H1 (cell line): ENCODE data around the gene FAM163A. TPM values are rescaled to one million over a fixed set of nuclear protein-coding genes. Genes with fewer than 3 reads are reported as not detected.

Experiments
- CTCF ChIA-PET: fragments of 300-600 bp; sonication (Branson Sonifier 250); formaldehyde crosslinking; loops from one replicate; lab custom pipeline; 2021; ENCODE audit not compliant: partially characterized antibody; lab: Charles Lee
- POLR2A ChIA-PET: fragments of 300-600 bp; sonication (Branson Sonifier 250); formaldehyde crosslinking; loops from one replicate; lab custom pipeline; 2021; ENCODE audit warnings: inconsistent platforms; ENCODE audit not compliant: partially characterized antibody; lab: Charles Lee
- DNase-seq, 2 experiments: peaks; one replicate each; pipeline versions ENCODE4 v3.0.0 to v3.0.0-alpha.2; 2010 to 2022; ENCODE audit warnings: low spot score in 2 of 2, low read depth in 1 of 2, mixed read lengths in 1 of 2
- FAIRE-seq: peaks from 2 replicates; lab custom pipeline; 2011; peaks lifted over from hg19 to GRCh38; lab: Jason Lieb, UNC
- H2AFZ ChIP-seq: 2 replicates; pipeline ENCODE4 v1.8.1; 2012; ENCODE audit warnings: low read length, inconsistent platforms
- H2AK5ac ChIP-seq: 2 replicates; pipeline ENCODE4 v1.6.1; 2013; ENCODE audit warnings: low read depth, low read length
- H2BK120ac ChIP-seq: replicated peaks from 2 replicates; pipeline ENCODE3; 2013; ENCODE audit warnings: low read depth, low read length, inconsistent platforms
- H2BK12ac ChIP-seq: 2 replicates; pipeline ENCODE4 v1.6.1; 2013; ENCODE audit warnings: low read depth, low read length
- H2BK15ac ChIP-seq: 2 replicates; pipeline ENCODE4 v1.6.1; 2013; ENCODE audit warnings: low read length
- H2BK20ac ChIP-seq: 2 replicates; pipeline ENCODE4 v1.6.1; 2013; ENCODE audit warnings: low read length
- H2BK5ac ChIP-seq: 2 replicates; pipeline ENCODE4 v1.6.1; 2013; ENCODE audit warnings: low read depth, low read length
- H3K14ac ChIP-seq: 2 replicates; pipeline ENCODE4 v1.6.1; 2013; ENCODE audit warnings: inconsistent platforms; ENCODE audit not compliant: insufficient read length
- H3K18ac ChIP-seq: 2 replicates; pipeline ENCODE4 v1.6.1; 2013; ENCODE audit warnings: low read length; ENCODE audit errors: extremely low read depth
- H3K23ac ChIP-seq: 2 replicates; pipeline ENCODE4 v1.6.1; 2013; ENCODE audit warnings: inconsistent platforms; ENCODE audit not compliant: insufficient read length
- H3K23me2 ChIP-seq: 2 replicates; pipeline ENCODE4 v1.6.1; 2013; ENCODE audit warnings: low read depth, low read length
- H3K27ac ChIP-seq: 2 replicates; pipeline ENCODE4 v1.6.1; 2011; ENCODE audit warnings: low read depth, low read length, inconsistent platforms
- H3K27me3 ChIP-seq, 4 experiments: replicated peaks in 1 of 4; 1 replicate in 1 of 4; 2 replicates in 3 of 4; pipeline versions ENCODE4 v1.6.1 to v1.8.1; 2011 to 2013; ENCODE audit warnings: low read length in 3 of 4, mild to moderate bottlenecking in 3 of 4, inconsistent platforms in 2 of 4, mixed read lengths in 2 of 4, moderate library complexity in 1 of 4; ENCODE audit not compliant: control insufficient read depth in 3 of 4, insufficient read depth in 3 of 4; ENCODE audit errors: extremely low read depth in 1 of 4
- H3K36me3 ChIP-seq, 4 experiments: 2 replicates each; pipeline versions ENCODE4 v1.6.1 to v1.8.1; 2011 to 2013; ENCODE audit warnings: mild to moderate bottlenecking in 4 of 4, low read length in 3 of 4, moderate library complexity in 2 of 4, control low read depth in 1 of 4, inconsistent platforms in 1 of 4; ENCODE audit not compliant: insufficient read depth in 4 of 4, control insufficient read depth in 2 of 4
- H3K4ac ChIP-seq: replicated peaks from 2 replicates; pipeline ENCODE3; 2013; ENCODE audit warnings: low read length, low read depth, mixed read lengths, inconsistent platforms; ENCODE audit not compliant: insufficient read length
- H3K4me1 ChIP-seq, 4 experiments: replicated peaks in 1 of 4; 1 replicate in 1 of 4; 2 replicates in 3 of 4; pipeline versions ENCODE4 v1.6.1 to v1.8.1; 2011 to 2013; ENCODE audit warnings: low read length in 3 of 4, inconsistent platforms in 2 of 4, mixed read lengths in 1 of 4; ENCODE audit not compliant: insufficient read depth in 4 of 4, control insufficient read depth in 3 of 4
- H3K4me2 ChIP-seq, 2 experiments: 2 replicates each; pipeline versions ENCODE4 v1.6.1 to v1.8.1; 2011 to 2013; ENCODE audit warnings: low read depth in 2 of 2, low read length in 2 of 2, control low read depth in 1 of 2, inconsistent platforms in 1 of 2, mild to moderate bottlenecking in 1 of 2; ENCODE audit not compliant: insufficient read depth in 1 of 2
- H3K4me3 ChIP-seq, 4 experiments: fragments of 200-600, 300-600 bp in 1 of 4; sonication (generic), shearing (Covaris generic), sonication (Bioruptor Twin) in 1 of 4; 2 replicates each; pipeline versions ENCODE4 v1.5.1 to v1.8.1; 2011 to 2016; ENCODE audit warnings: low read length in 4 of 4, low read depth in 3 of 4, control low read depth in 2 of 4, inconsistent platforms in 2 of 4, mild to moderate bottlenecking in 2 of 4, mixed read lengths in 1 of 4, moderate library complexity in 1 of 4; ENCODE audit not compliant: insufficient read depth in 2 of 4; ENCODE audit errors: extremely low read depth in 1 of 4
- H3K56ac ChIP-seq: replicated peaks from 2 replicates; pipeline ENCODE3; 2013; ENCODE audit warnings: low read depth, mild to moderate bottlenecking, mixed read lengths, low read length, inconsistent platforms; ENCODE audit not compliant: insufficient read length
- H3K79me1 ChIP-seq: 2 replicates; pipeline ENCODE4 v1.6.1; 2013; ENCODE audit warnings: low read depth, low read length, control low read depth
- H3K79me2 ChIP-seq, 2 experiments: 2 replicates each; pipeline versions ENCODE4 v1.6.1 to v1.8.1; 2012 to 2013; ENCODE audit warnings: low read length in 2 of 2, mild to moderate bottlenecking in 2 of 2, inconsistent platforms in 1 of 2; ENCODE audit not compliant: insufficient read depth in 2 of 2, control insufficient read depth in 1 of 2
- H3K9ac ChIP-seq, 4 experiments: replicated peaks in 1 of 4; 1 replicate in 1 of 4; 2 replicates in 3 of 4; pipeline versions ENCODE4 v1.6.1 to v1.8.1; 2011 to 2013; ENCODE audit warnings: low read depth in 3 of 4, low read length in 3 of 4, control low read depth in 2 of 4, mild to moderate bottlenecking in 2 of 4, moderate library complexity in 2 of 4, inconsistent platforms in 1 of 4; ENCODE audit errors: extremely low read depth in 1 of 4
- H3K9me3 ChIP-seq, 2 experiments: 2 replicates each; pipeline versions ENCODE4 v1.6.1 to v1.8.1; 2012 to 2013; ENCODE audit warnings: mild to moderate bottlenecking in 2 of 2, moderate library complexity in 2 of 2, control low read depth in 1 of 2, inconsistent platforms in 1 of 2, low read depth in 1 of 2, low read length in 1 of 2, mixed read lengths in 1 of 2; ENCODE audit not compliant: insufficient read depth in 2 of 2
- H4K20me1 ChIP-seq, 2 experiments: replicated peaks in 1 of 2; 2 replicates each; pipeline versions ENCODE3 to v1.8.1; 2011 to 2013; ENCODE audit warnings: inconsistent platforms in 2 of 2, low read length in 2 of 2, mild to moderate bottlenecking in 1 of 2; ENCODE audit not compliant: insufficient read depth in 2 of 2, control insufficient read depth in 1 of 2
- H4K5ac ChIP-seq: 2 replicates; pipeline ENCODE4 v1.6.1; 2013; ENCODE audit warnings: low read length, low read depth, mixed read lengths, inconsistent platforms; ENCODE audit not compliant: insufficient read length
- H4K8ac ChIP-seq: 2 replicates; pipeline ENCODE4 v1.8.0; 2013; ENCODE audit warnings: mild to moderate bottlenecking, moderate library complexity, low read length, inconsistent platforms; ENCODE audit not compliant: insufficient read depth; ENCODE audit errors: extremely low read depth
- H4K91ac ChIP-seq: replicated peaks from 2 replicates; pipeline ENCODE3; 2013; ENCODE audit warnings: low read length, mixed read lengths, inconsistent platforms; ENCODE audit not compliant: insufficient read length
- CTBP2 ChIP-seq: IDR thresholded peaks from 2 replicates; pipeline ENCODE4 v1.7.0; 2011; ENCODE audit warnings: borderline replicate concordance, mild to moderate bottlenecking, moderate library complexity, mixed read lengths, low read length; ENCODE audit not compliant: insufficient read depth, insufficient read length
- WGBS, 2 experiments: shearing (Covaris generic) in 1 of 2; methylation state at CpG; one replicate each; pipeline versions ENCODE4 v1.1.6 to v1.1.7; 2013 to 2015; ENCODE audit warnings: low lambda C conversion rate in 2 of 2, mixed read lengths in 2 of 2, inconsistent platforms in 1 of 2, low coverage in 1 of 2, missing lambda C conversion rate in 1 of 2; ENCODE audit not compliant: insufficient replicate concordance in 2 of 2, insufficient coverage in 1 of 2, insufficient read length in 1 of 2; ENCODE audit errors: extremely low coverage in 1 of 2, missing lambda C conversion rate in 1 of 2; 5-methylcytosine and 5-hydroxymethylcytosine counted together
- polyA plus RNA-seq, 7 experiments: library from polyadenylated mRNA; depleted of rRNA in 3 of 7; stranded (reverse) in 5 of 7; unstranded in 2 of 7; fragments of >200 nt in 5 of 7; fragments of 200-250 nt in 2 of 7; gene quantifications; 1 replicate in 5 of 7; 2 replicates in 1 of 7; 4 replicates in 1 of 7; pipeline versions ENCODE4 v1.2.1 to v1.2.3, GENCODE V29; 2011 to 2013; ENCODE audit warnings: missing spikeins in 2 of 7, mixed read lengths in 2 of 7
- total RNA-seq: library from RNA; stranded (reverse); fragmentation: NEBNext Ultra II Directional; extraction: Animal tissue kit (Norgen Biotek cat#: 25700); gene quantifications from 2 replicates; pipeline ENCODE4 v1.2.1, GENCODE V29; 2021

FAM163A gene
- total and polyA plus RNA-seq, 2 of the 8 experiments (the other 6 are each of a cell fraction or from before 2014, with no cell fraction given): 0.13 to 0.18 TPM

DNA sequence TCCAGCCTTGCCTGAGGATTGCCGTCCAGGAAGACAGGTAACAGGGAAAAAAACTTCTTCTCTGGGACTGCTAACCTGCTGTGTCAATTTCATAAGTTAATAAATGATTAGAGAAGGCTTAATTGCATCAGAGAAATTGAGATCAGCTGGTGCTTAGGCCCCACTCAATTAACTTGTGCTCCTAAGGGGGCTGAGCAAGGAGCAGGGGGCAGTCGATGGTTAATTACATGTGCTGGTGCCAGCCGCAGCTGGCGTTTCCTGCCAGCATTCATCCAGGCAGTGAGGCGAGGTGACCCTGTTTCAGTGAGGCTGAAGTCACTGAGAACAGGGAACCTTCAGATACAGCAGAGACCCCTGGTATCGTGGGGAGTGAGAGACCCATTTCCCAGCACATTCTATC lies 60.0 kb downstream of the FAM163A start:
- Histone ChIP-seq H3K14ac (no peak overlapping the region), H3K79me1 (no peaks in the 10 kb centered on the region), H4K20me1 (no peaks in the 10 kb centered on the region), H3K27ac (no peak overlapping the region), H3K18ac (no peak overlapping the region), H3K79me2 (no peaks in the 10 kb centered on the region), H3K56ac (no peak overlapping the region), H4K5ac (no peak overlapping the region), H2BK120ac (no peak overlapping the region), H3K9me3 (no peaks in the 10 kb centered on the region), H4K91ac (no peak overlapping the region), H3K4me3 (no peak overlapping the region), H3K4me2 (no peak overlapping the region), H2BK12ac (no peak overlapping the region), H3K27me3 (no peaks in the 10 kb centered on the region), H2AK5ac (no peak overlapping the region), H3K23ac (no peak overlapping the region), H3K36me3 (no peaks in the 10 kb centered on the region), H3K4me1 (no peaks in the 10 kb centered on the region), H3K9ac (no peak overlapping the region), H2BK15ac (no peak overlapping the region), H2BK5ac (no peak overlapping the region), H2BK20ac (no peak overlapping the region), H2AFZ (no peak overlapping the region), H4K8ac (no peak overlapping the region), H3K4ac (no peak overlapping the region), H3K23me2 (no peaks in the 10 kb centered on the region)
- ChIA-PET CTCF (interaction anchor here (0.7 to 3.7 kb wide), 3 partner anchors 11 to 365 kb away, joined by 3 to 23 read pairs (median 3); no protein-coding TSS in a partner anchor), POLR2A (no interaction called here)
- FAIRE-seq (no peak), DNase-seq (no peak)
- WGBS, 2 experiments: 87% methylated on average over 6 of the region's 6 CpGs; no CpG with 5 or more reads in 1 of the 2 experiments
- TF ChIP-seq CTBP2: no peak
